Right atrium auricular region (tissue), 2 donors: ENCODE data around the gene SMAP2. TPM values are rescaled to one million over a fixed set of nuclear protein-coding genes. Genes with fewer than 3 reads are reported as not detected.
A peak's percentile ranks its signal among the peaks of the same experiment; 100 is the strongest.

Source experiments
- DNase-seq: peaks from one replicate; pipeline ENCODE4 v3.0.0-alpha.2; 2019; ENCODE audit warnings: low spot score
- H3K27ac ChIP-seq, 2 donors: fragments of 200-600 bp; sonication (generic); 1 replicate in 1 of 2; 2 replicates in 1 of 2; pipeline ENCODE4 v1.5.1; 2016 to 2019
- H3K27me3 ChIP-seq, 2 donors: fragments of 200-600 bp; sonication (generic); one replicate each; pipeline versions ENCODE4 v1.5.1 to v1.6.0; 2017 to 2019
- H3K36me3 ChIP-seq: fragments of 200-600 bp; sonication (generic); one replicate; pipeline ENCODE4 v1.5.1; 2016
- H3K4me1 ChIP-seq, 2 donors: fragments of 200-600 bp; sonication (generic); one replicate each; pipeline versions ENCODE4 v1.5.1 to v1.6.0; 2017 to 2019
- H3K4me3 ChIP-seq, 2 donors: fragments of 200-600 bp; sonication (generic); 1 replicate in 1 of 2; 2 replicates in 1 of 2; pipeline ENCODE4 v1.5.1; 2017 to 2019; ENCODE audit warnings: mild to moderate bottlenecking in 1 of 2, moderate library complexity in 1 of 2
- H3K9me3 ChIP-seq, 2 donors: fragments of 200-600 bp; sonication (generic); one replicate each; pipeline ENCODE4 v1.5.1; 2019
- CTCF ChIP-seq, 2 donors: fragments of 200-600 bp; sonication (generic); IDR thresholded peaks; one replicate each; pipeline ENCODE4 v1.5.1; 2019; ENCODE audit warnings: antibody characterized with exemption in 2 of 2
- total RNA-seq, 2 donors: library from RNA; depleted of rRNA; stranded (reverse); fragments of >200 nt; gene quantifications; one replicate each; pipeline ENCODE4 v1.1.0, GENCODE V29; 2016

SMAP2 gene
- total RNA-seq, 2 donors from 2014 or later, result 19.8 to 20.8 TPM

GRCh38 chr1:40394491-40395172 lies 21.1 kb downstream of the SMAP2 start:
- no peak for TF ChIP-seq CTCF (IDR thresholded peaks at IDR 0.05)
- Histone ChIP-seq H3K4me3 (no peak overlapping the region), H3K27me3 (no peaks in the 10 kb centered on the region), H3K27ac (peak overlapping the region in 1 of 2 donors; percentile 63), H3K4me1 (peaks cover 0 to 15% of the 10 kb centered on the region in 2 donors), H3K36me3 (no peaks in the 10 kb centered on the region), H3K9me3 (no peaks in the 10 kb centered on the region)
- no peak for DNase-seq

- TF ChIP-seq CTCF (IDR thresholded peaks at IDR 0.05), result no peak
- Histone ChIP-seq H3K4me1 (peaks cover 0 to 15% of the 10 kb centered on the region in 2 donors), H3K27me3 (no peaks in the 10 kb centered on the region), H3K4me3 (no peak overlapping the region), H3K9me3 (no peaks in the 10 kb centered on the region), H3K36me3 (no peaks in the 10 kb centered on the region), H3K27ac (peak overlapping the region in 1 of 2 donors; percentile 63)
- DNase-seq, result no peak
Measured at GRCh38 chr1:40395190-40396175, 22.0 kb downstream of the SMAP2 start.

- peak overlapping the region in 1 of 2 donors; percentile 63 for H3K27ac ChIP-seq
- H3K36me3 ChIP-seq, result no peaks in the 10 kb centered on the region
- DNase-seq, result no peak
- peaks cover 0 to 15% of the 10 kb centered on the region in 2 donors for H3K4me1 ChIP-seq
- no peaks in the 10 kb centered on the region for H3K27me3 ChIP-seq
- H3K4me3 ChIP-seq, result no peak overlapping the region
- TF ChIP-seq CTCF (IDR thresholded peaks at IDR 0.05), result no peak
- H3K9me3 ChIP-seq, result no peaks in the 10 kb centered on the region
Measured at GRCh38 chr1:40396420-40396819, 22.9 kb downstream of the SMAP2 start.

- Histone ChIP-seq H3K9me3 (no peaks in the 10 kb centered on the region), H3K27ac (peak overlapping the region in 1 of 2 donors; percentile 26), H3K27me3 (no peaks in the 10 kb centered on the region), H3K4me1 (peaks cover 0 to 10% of the 10 kb centered on the region in 2 donors), H3K4me3 (no peak overlapping the region), H3K36me3 (no peaks in the 10 kb centered on the region)
- TF ChIP-seq CTCF (IDR thresholded peaks at IDR 0.05), result no peak
- DNase-seq, result no peak
Measured at GRCh38 chr1:40397258-40397657, 23.7 kb downstream of the SMAP2 start.

- Histone ChIP-seq H3K36me3 (no peaks in the 10 kb centered on the region), H3K4me1 (no peaks in the 10 kb centered on the region), H3K4me3 (no peak overlapping the region), H3K27me3 (no peaks in the 10 kb centered on the region), H3K9me3 (no peaks in the 10 kb centered on the region), H3K27ac (peak overlapping the region in 1 of 2 donors; percentile 0)
- DNase-seq, result no peak
- no peak for TF ChIP-seq CTCF (IDR thresholded peaks at IDR 0.05)
Measured at GRCh38 chr1:40399984-40400704, 26.6 kb downstream of the SMAP2 start.
